ENCODE data around the gene ANO8. TPM values are rescaled to one million over a fixed set of nuclear protein-coding genes. Genes with fewer than 3 reads are reported as not detected.

Gene ANO8
- total and polyA plus RNA-seq, 2 of the 13 experiments (the other 11 are each of a cell fraction or from before 2014, with no cell fraction given) = 1.8 to 3.5 TPM

- TF ChIP-seq THRA (CRISPR knock-in tag; IDR thresholded peaks at IDR 0.05; ENCODE audit: borderline replicate concordance) (peak; percentile 66), PBX2 (CRISPR knock-in tag; IDR thresholded peaks at IDR 0.05) (peak; percentile 61), ZNF430 (CRISPR knock-in tag; IDR thresholded peaks at IDR 0.05) (peak; percentile 61; the same call in 1 of the 2 replicates), BCLAF1 (IDR thresholded peaks at IDR 0.05) (no peak), SIN3B (IDR thresholded peaks at IDR 0.05; ENCODE audit: low read length) (no peak; the same call in 1 of the 2 replicates), IRX3 (CRISPR knock-in tag; IDR thresholded peaks at IDR 0.05; ENCODE audit: borderline replicate concordance, low read depth) (peak; percentile 71; the same call in 1 of the 2 replicates), FOXJ3 (CRISPR knock-in tag; IDR thresholded peaks at IDR 0.05; ENCODE audit: borderline replicate concordance) (no peak), KAT2B (IDR thresholded peaks at IDR 0.05; ENCODE audit: borderline replicate concordance, low read depth, low read length) (no peak), HOMEZ (CRISPR knock-in tag; IDR thresholded peaks at IDR 0.05; ENCODE audit: low read depth) (no peak), ZNF138 (CRISPR knock-in tag; IDR thresholded peaks at IDR 0.05; ENCODE audit: low read depth) (no peak), ATF5 (CRISPR knock-in tag; IDR thresholded peaks at IDR 0.05; ENCODE audit: low read depth) (no peak), SRSF4 (IDR thresholded peaks at IDR 0.05; ENCODE audit: low read depth, low read length, poor library complexity, severe bottlenecking) (no peak), ZBTB20 (CRISPR knock-in tag; IDR thresholded peaks at IDR 0.05; ENCODE audit: borderline replicate concordance, low read depth) (no peak), ZNF253 (CRISPR knock-in tag; IDR thresholded peaks at IDR 0.05; ENCODE audit: borderline replicate concordance) (no peak), ZEB1 (IDR thresholded peaks at IDR 0.05; ENCODE audit: insufficient replicate concordance, low read depth) (no peak), ZNF280D (CRISPR knock-in tag; IDR thresholded peaks at IDR 0.05) (no peak)
Measured at GRCh38 chr19:17334414-17335409, at the start of gene ANO8 (continued).
